HEK293 (cell line): ENCODE results near the gene PSEN2.

Source experiments
- CTCF ChIA-PET: fragments of 350-600 bp; formaldehyde crosslinking; extraction: SDS; loops from one replicate; lab custom pipeline; 2021; ENCODE audit warnings: antibody characterized with exemption; lab: Yijun Ruan, JAX
- POLR2A ChIA-PET: fragments of 300-600 bp; formaldehyde crosslinking; extraction: SDS; loops from one replicate; lab custom pipeline; 2020; ENCODE audit warnings: antibody characterized with exemption, inconsistent platforms; lab: Yijun Ruan, JAX
- H3K27ac ChIP-seq: fragments of 200-500 bp; sonication (Bioruptor generic); 2 replicates; pipeline ENCODE4 v1.5.1; 2014; ENCODE audit warnings: low read depth, low read length, control low read depth, inconsistent platforms; ENCODE audit errors: extremely low read depth
- H3K36me3 ChIP-seq, 2 experiments: fragments of 200-500 bp in 1 of 2; sonication (Bioruptor generic) in 1 of 2; 1 replicate in 1 of 2; 2 replicates in 1 of 2; pipeline ENCODE4 v1.5.1; 2014 to 2017; ENCODE audit warnings: inconsistent platforms in 2 of 2, low read length in 2 of 2; ENCODE audit not compliant: control insufficient read depth in 2 of 2, insufficient read depth in 1 of 2
- H3K4me1 ChIP-seq: fragments of 200-500 bp; sonication (Bioruptor generic); 2 replicates; pipeline ENCODE4 v1.5.1; 2014; ENCODE audit warnings: mild to moderate bottlenecking, low read length, inconsistent platforms; ENCODE audit not compliant: control insufficient read depth, insufficient read depth
- H3K4me3 ChIP-seq: 2 replicates; pipeline ENCODE4 v1.5.1; 2011; ENCODE audit warnings: low read depth, mild to moderate bottlenecking, control low read depth, low read length, moderate library complexity
- H3K9me3 ChIP-seq: fragments of 200-500 bp; sonication (Bioruptor generic); 2 replicates; pipeline ENCODE4 v1.5.1; 2014; ENCODE audit warnings: low read depth, low read length, inconsistent platforms; ENCODE audit not compliant: control insufficient read depth, insufficient read depth
- ELK4 ChIP-seq: IDR thresholded peaks from 2 replicates; pipeline ENCODE4 v1.6.1; 2011; ENCODE audit warnings: mild to moderate bottlenecking, low read depth, low read length, borderline replicate concordance
- FEZF1 ChIP-seq: fragments of 450-650 bp; formaldehyde crosslinking; IDR thresholded peaks from 2 replicates; pipeline ENCODE4 v1.5.1; 2016; ENCODE audit warnings: missing biosample characterization, missing genetic modification characterization
- KLF10 ChIP-seq: fragments of 450-650 bp; IDR thresholded peaks from 2 replicates; pipeline ENCODE4 v1.5.1; 2018; ENCODE audit warnings: missing biosample characterization, mild to moderate bottlenecking, missing genetic modification characterization
- ZBTB11 ChIP-seq: fragments of 450-650 bp; formaldehyde crosslinking; conservative IDR thresholded peaks from 2 replicates; pipeline ENCODE4 v1.5.1; 2016; ENCODE audit warnings: low read depth, missing biosample characterization, missing genetic modification characterization
- ZBTB20 ChIP-seq: fragments of 450-650 bp; formaldehyde crosslinking; IDR thresholded peaks from 2 replicates; pipeline ENCODE4 v1.5.1; 2016; ENCODE audit warnings: missing biosample characterization, missing genetic modification characterization
- ZBTB8A ChIP-seq: fragments of 450-650 bp; formaldehyde crosslinking; IDR thresholded peaks from 2 replicates; pipeline ENCODE4 v1.5.1; 2016; ENCODE audit warnings: missing biosample characterization, missing genetic modification characterization
- ZNF114 ChIP-seq: fragments of 450-650 bp; formaldehyde crosslinking; IDR thresholded peaks from 2 replicates; pipeline ENCODE4 v1.5.0; 2017; ENCODE audit warnings: missing biosample characterization, missing genetic modification characterization
- ZNF26 ChIP-seq: fragments of 450-650 bp; formaldehyde crosslinking; IDR thresholded peaks from 2 replicates; pipeline ENCODE4 v1.5.1; 2016; ENCODE audit warnings: missing biosample characterization, missing genetic modification characterization
- ZNF37A ChIP-seq: fragments of 450-650 bp; IDR thresholded peaks from 2 replicates; pipeline ENCODE4 v1.5.1; 2018; ENCODE audit warnings: missing biosample characterization, missing genetic modification characterization
- ZNF488 ChIP-seq: fragments of 450-650 bp; formaldehyde crosslinking; IDR thresholded peaks from 2 replicates; pipeline ENCODE4 v1.5.1; 2016; ENCODE audit warnings: missing biosample characterization, missing genetic modification characterization
- ZNF501 ChIP-seq: fragments of 450-650 bp; formaldehyde crosslinking; IDR thresholded peaks from 2 replicates; pipeline ENCODE4 v1.5.1; 2016; ENCODE audit warnings: missing biosample characterization, missing genetic modification characterization
- ZNF555 ChIP-seq: fragments of 450-650 bp; formaldehyde crosslinking; conservative IDR thresholded peaks from 2 replicates; pipeline ENCODE4 v1.5.1; 2017; ENCODE audit warnings: missing biosample characterization, mild to moderate bottlenecking, missing genetic modification characterization, inconsistent platforms
- ZNF624 ChIP-seq: fragments of 450-650 bp; formaldehyde crosslinking; IDR thresholded peaks from 2 replicates; pipeline ENCODE4 v1.5.1; 2017; ENCODE audit warnings: missing biosample characterization, missing genetic modification characterization
- ZNF654 ChIP-seq: fragments of 450-650 bp; formaldehyde crosslinking; IDR thresholded peaks from 2 replicates; pipeline ENCODE4 v1.5.1; 2016; ENCODE audit warnings: low read depth, missing biosample characterization, missing genetic modification characterization
- ZNF664 ChIP-seq: fragments of 450-650 bp; formaldehyde crosslinking; IDR thresholded peaks from 2 replicates; pipeline ENCODE4 v1.5.1; 2016; ENCODE audit warnings: missing biosample characterization, missing genetic modification characterization
- ZNF670 ChIP-seq: fragments of 450-650 bp; formaldehyde crosslinking; IDR thresholded peaks from 2 replicates; pipeline ENCODE4 v1.5.1; 2016; ENCODE audit warnings: missing biosample characterization, missing genetic modification characterization, low read depth
- ZNF704 ChIP-seq: fragments of 450-650 bp; formaldehyde crosslinking; IDR thresholded peaks from 2 replicates; pipeline ENCODE4 v1.5.1; 2016; ENCODE audit warnings: missing biosample characterization, missing genetic modification characterization
- ZNF776 ChIP-seq: fragments of 450-650 bp; formaldehyde crosslinking; IDR thresholded peaks from 2 replicates; pipeline ENCODE4 v1.5.0; 2017; ENCODE audit warnings: missing biosample characterization, missing genetic modification characterization, borderline replicate concordance
- TF ChIP-seq, protein P1 (sequence below): fragments of 450-650 bp; formaldehyde crosslinking; IDR thresholded peaks from 2 replicates; pipeline ENCODE4 v1.5.1; 2016; ENCODE audit warnings: missing biosample characterization, missing genetic modification characterization
- TF ChIP-seq, protein P2 (sequence below): fragments of 450-650 bp; formaldehyde crosslinking; conservative IDR thresholded peaks from 2 replicates; pipeline ENCODE4 v1.5.1; 2016; ENCODE audit warnings: low read depth, missing biosample characterization, missing genetic modification characterization

The PSEN2 gene

DNA sequence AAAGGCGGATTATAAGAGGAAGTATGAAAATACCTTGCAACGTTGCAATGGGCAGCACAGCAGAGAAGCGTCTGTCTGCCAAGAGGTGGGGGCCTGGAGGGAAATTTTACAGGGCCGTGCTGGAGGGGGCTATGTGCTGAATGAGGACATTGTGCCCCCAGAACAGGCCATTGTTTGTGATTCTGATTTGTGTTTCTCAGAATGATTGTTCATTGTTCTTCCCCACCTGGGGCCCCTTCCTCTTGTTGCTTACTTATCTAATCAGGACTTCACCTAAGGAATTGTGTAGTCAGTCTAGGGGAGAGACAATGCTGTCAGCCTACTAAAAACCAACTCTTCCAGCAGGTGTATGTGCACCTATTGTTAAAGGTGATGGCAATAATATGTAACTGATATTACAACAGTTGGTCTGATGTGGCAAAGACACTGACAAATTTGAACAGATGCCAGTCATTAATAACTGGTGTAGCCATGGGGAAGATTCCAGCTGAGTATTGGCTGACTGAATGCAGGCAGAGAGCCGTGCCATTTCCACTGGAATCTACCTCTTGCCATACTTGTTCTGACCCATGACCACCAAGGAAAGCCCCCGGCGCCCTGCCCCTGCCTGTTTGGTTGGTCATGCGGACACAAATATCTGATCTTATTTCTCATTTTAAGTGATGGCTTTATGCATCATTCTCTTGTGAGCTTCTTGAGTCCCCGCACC is 45.2 kb upstream of the PSEN2 start (continued):
- TF ChIP-seq ZNF488 (tag by site-specific recombination), result no peak
- TF ChIP-seq ZBTB20 (tag by site-specific recombination), result no peak
- TF ChIP-seq ZNF624 (tag by site-specific recombination), result no peak
- no peak for TF ChIP-seq ZBTB8A (tag by site-specific recombination)
- no peak for TF ChIP-seq ZNF654 (tag by site-specific recombination)
- TF ChIP-seq, protein P1, sequence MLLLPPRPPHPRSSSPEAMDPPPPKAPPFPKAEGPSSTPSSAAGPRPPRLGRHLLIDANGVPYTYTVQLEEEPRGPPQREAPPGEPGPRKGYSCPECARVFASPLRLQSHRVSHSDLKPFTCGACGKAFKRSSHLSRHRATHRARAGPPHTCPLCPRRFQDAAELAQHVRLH, result no peak
- no peak for TF ChIP-seq ELK4
- TF ChIP-seq ZNF26 (tag by site-specific recombination), result no peak
- TF ChIP-seq ZNF114 (tag by site-specific recombination), result no peak
- TF ChIP-seq ZNF555 (tag by site-specific recombination), result no peak
- no peak for TF ChIP-seq ZNF776 (tag by site-specific recombination)

GRCh38 chr1:226825746-226826100 is 44.7 kb upstream of the PSEN2 start:
- Histone ChIP-seq H3K36me3 (no peaks in the 10 kb centered on the region), H3K4me1 (peaks cover 5% of the 10 kb centered on the region), H3K9me3 (no peaks in the 10 kb centered on the region), H3K4me3 (no peak overlapping the region), H3K27ac (no peak overlapping the region)
- POLR2A ChIA-PET, result no interaction called here
- CTCF ChIA-PET, result interaction anchor here (0.6 to 8.1 kb wide), 4 partner anchors 44 to 217 kb away, joined by 3 to 155 read pairs (median 10); partner anchors contain the start of gene PSEN2
- TF ChIP-seq ZNF704 (tag by site-specific recombination) (no peak), ZNF37A (tag by site-specific recombination) (no peak), ZBTB11 (tag by site-specific recombination) (no peak), KLF10 (no peak), ZNF670 (tag by site-specific recombination) (no peak), FEZF1 (tag by site-specific recombination) (no peak), ZNF501 (tag by site-specific recombination) (no peak), ZNF664 (tag by site-specific recombination) (no peak)
- TF ChIP-seq, protein P2, sequence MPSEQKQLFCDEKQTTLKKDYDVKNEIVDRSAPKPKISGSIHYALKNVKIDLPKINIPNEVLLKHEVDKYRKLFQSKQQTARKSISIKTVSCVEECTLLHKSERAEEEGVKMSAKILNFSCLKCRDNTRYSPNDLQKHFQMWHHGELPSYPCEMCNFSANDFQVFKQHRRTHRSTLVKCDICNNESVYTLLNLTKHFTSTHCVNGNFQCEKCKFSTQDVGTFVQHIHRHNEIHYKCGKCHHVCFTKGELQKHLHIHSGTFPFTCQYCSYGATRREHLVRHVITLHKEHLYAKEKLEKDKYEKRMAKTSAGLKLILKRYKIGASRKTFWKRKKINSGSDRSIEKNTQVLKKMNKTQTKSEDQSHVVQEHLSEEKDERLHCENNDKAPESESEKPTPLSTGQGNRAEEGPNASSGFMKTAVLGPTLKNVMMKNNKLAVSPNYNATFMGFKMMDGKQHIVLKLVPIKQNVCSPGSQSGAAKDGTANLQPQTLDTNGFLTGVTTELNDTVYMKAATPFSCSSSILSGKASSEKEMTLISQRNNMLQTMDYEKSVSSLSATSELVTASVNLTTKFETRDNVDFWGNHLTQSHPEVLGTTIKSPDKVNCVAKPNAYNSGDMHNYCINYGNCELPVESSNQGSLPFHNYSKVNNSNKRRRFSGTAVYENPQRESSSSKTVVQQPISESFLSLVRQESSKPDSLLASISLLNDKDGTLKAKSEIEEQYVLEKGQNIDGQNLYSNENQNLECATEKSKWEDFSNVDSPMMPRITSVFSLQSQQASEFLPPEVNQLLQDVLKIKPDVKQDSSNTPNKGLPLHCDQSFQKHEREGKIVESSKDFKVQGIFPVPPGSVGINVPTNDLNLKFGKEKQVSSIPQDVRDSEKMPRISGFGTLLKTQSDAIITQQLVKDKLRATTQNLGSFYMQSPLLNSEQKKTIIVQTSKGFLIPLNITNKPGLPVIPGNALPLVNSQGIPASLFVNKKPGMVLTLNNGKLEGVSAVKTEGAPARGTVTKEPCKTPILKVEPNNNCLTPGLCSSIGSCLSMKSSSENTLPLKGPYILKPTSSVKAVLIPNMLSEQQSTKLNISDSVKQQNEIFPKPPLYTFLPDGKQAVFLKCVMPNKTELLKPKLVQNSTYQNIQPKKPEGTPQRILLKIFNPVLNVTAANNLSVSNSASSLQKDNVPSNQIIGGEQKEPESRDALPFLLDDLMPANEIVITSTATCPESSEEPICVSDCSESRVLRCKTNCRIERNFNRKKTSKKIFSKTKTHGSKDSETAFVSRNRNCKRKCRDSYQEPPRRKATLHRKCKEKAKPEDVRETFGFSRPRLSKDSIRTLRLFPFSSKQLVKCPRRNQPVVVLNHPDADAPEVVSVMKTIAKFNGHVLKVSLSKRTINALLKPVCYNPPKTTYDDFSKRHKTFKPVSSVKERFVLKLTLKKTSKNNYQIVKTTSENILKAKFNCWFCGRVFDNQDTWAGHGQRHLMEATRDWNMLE (tag by site-specific recombination), result no peak
- TF ChIP-seq, protein P1, result no peak
